Measurements from ENCODE around the gene AQP1. TPM values are rescaled to one million over a fixed set of nuclear protein-coding genes. Genes with fewer than 3 reads are reported as not detected.

The AQP1 gene
- total RNA-seq, 3 donors from 2014 or later (not counting 1 experiment from before 2014, with no cell fraction given), result 0.50 to 1.4 TPM; not detected in 1

- no peaks in the 10 kb centered on the region for H3K36me3 Mint-ChIP-seq
- DNase-seq (no peak), ATAC-seq (no peak)
- 92% methylated on average over 3 of the region's 3 CpGs for WGBS (ENCODE audit: insufficient coverage)
- Histone ChIP-seq H3K27me3 (ENCODE audit: control insufficient read depth, insufficient read depth, low read length) (peaks cover 2% of the 10 kb centered on the region), H3K36me3 (ENCODE audit: control insufficient read depth, insufficient read depth, low read length) (no peaks in the 10 kb centered on the region), H3K4me3 (ENCODE audit: low read length) (no peak overlapping the region), H3K4me1 (ENCODE audit: control insufficient read depth, insufficient read depth, low read length) (peaks cover 5% of the 10 kb centered on the region), H3K27ac (ENCODE audit: low read length) (no peak overlapping the region), H3K9me3 (ENCODE audit: control insufficient read depth, insufficient read depth, low read length) (no peaks in the 10 kb centered on the region)
- H3K27me3 Mint-ChIP-seq (ENCODE audit: low read depth in 2 of 2), result peaks cover 8 to 27% of the 10 kb centered on the region in 2 donors
- H3K4me3 Mint-ChIP-seq, result no peak overlapping the region
- no peaks in the 10 kb centered on the region for H3K9me3 Mint-ChIP-seq
- intact Hi-C loops (cut with micrococcal nuclease), result no loop called here
- no peak overlapping the region for H3K27ac Mint-ChIP-seq
- H3K4me1 Mint-ChIP-seq, result no peaks in the 10 kb centered on the region
- no peak for TF ChIP-seq CTCF (IDR thresholded peaks at IDR 0.05)
These were observed 23.9 kb downstream of the AQP1 start for GRCh38 chr7:30935569-30935877.

GRCh38 chr7:30936650-30937245 is 25.1 kb downstream of the AQP1 start:
- no peak for ATAC-seq
- Mint-ChIP-seq H3K27ac (no peak overlapping the region), H3K4me1 (no peaks in the 10 kb centered on the region)

GRCh38 chr7:30937416-30937815 is 25.8 kb downstream of the AQP1 start:
- Histone ChIP-seq H3K36me3 (ENCODE audit: control insufficient read depth, insufficient read depth, low read length) (no peaks in the 10 kb centered on the region), H3K9me3 (ENCODE audit: control insufficient read depth, insufficient read depth, low read length) (no peaks in the 10 kb centered on the region), H3K27me3 (ENCODE audit: control insufficient read depth, insufficient read depth, low read length) (peaks cover 2% of the 10 kb centered on the region), H3K4me3 (ENCODE audit: low read length) (no peak overlapping the region), H3K4me1 (ENCODE audit: control insufficient read depth, insufficient read depth, low read length) (peaks cover 5% of the 10 kb centered on the region), H3K27ac (ENCODE audit: low read length) (no peak overlapping the region)
- Mint-ChIP-seq H3K4me1 (no peaks in the 10 kb centered on the region), H3K27ac (no peak overlapping the region), H3K27me3 (ENCODE audit: low read depth in 2 of 2) (peaks cover 16 to 42% of the 10 kb centered on the region in 2 donors), H3K36me3 (no peaks in the 10 kb centered on the region), H3K4me3 (no peak overlapping the region), H3K9me3 (no peaks in the 10 kb centered on the region)
- DNase-seq (no peak), ATAC-seq (no peak)
- WGBS (ENCODE audit: insufficient coverage), result 29% methylated on average over 3 of the region's 3 CpGs
- no peak for TF ChIP-seq CTCF (IDR thresholded peaks at IDR 0.05)
- intact Hi-C loops (cut with micrococcal nuclease), result no loop called here

More at GRCh38 chr7:30936650-30937245, 25.1 kb downstream of the AQP1 start:
- Histone ChIP-seq H3K4me3 (ENCODE audit: low read length) (no peak overlapping the region), H3K4me1 (ENCODE audit: control insufficient read depth, insufficient read depth, low read length) (peaks cover 5% of the 10 kb centered on the region), H3K27ac (ENCODE audit: low read length) (no peak overlapping the region), H3K9me3 (ENCODE audit: control insufficient read depth, insufficient read depth, low read length) (no peaks in the 10 kb centered on the region), H3K36me3 (ENCODE audit: control insufficient read depth, insufficient read depth, low read length) (no peaks in the 10 kb centered on the region), H3K27me3 (ENCODE audit: control insufficient read depth, insufficient read depth, low read length) (peaks cover 2% of the 10 kb centered on the region)
- DNase-seq, result no peak
- no peak for TF ChIP-seq CTCF (IDR thresholded peaks at IDR 0.05)
- H3K27me3 Mint-ChIP-seq (ENCODE audit: low read depth in 2 of 2), result peaks cover 12 to 35% of the 10 kb centered on the region in 2 donors
- no peaks in the 10 kb centered on the region for H3K36me3 Mint-ChIP-seq
- no peaks in the 10 kb centered on the region for H3K9me3 Mint-ChIP-seq
- intact Hi-C loops (cut with micrococcal nuclease), result no loop called here
- H3K4me3 Mint-ChIP-seq, result no peak overlapping the region
